ENCODE measurements around the gene ZNF280C. TPM values are rescaled to one million over a fixed set of nuclear protein-coding genes. Genes with fewer than 3 reads are reported as not detected.
A peak's percentile ranks its signal among the peaks of the same experiment; 100 is the strongest.

Gene ZNF280C
- total RNA-seq, 2 donors from 2014 or later = 4.1 to 6.7 TPM

GRCh38 chrX:130179579-130180215 lies 89.0 kb downstream of the ZNF280C start:
- peaks cover 39 to 43% of the 10 kb centered on the region in 2 donors for H3K4me1 Mint-ChIP-seq (ENCODE audit: low read depth in 2 of 2)
- peak overlapping the region; percentile 43 for H3K4me3 Mint-ChIP-seq
- H3K27ac Mint-ChIP-seq = peak overlapping the region; percentile 34 to 46

GRCh38 chrX:130179170-130179569 lies 89.5 kb downstream of the ZNF280C start:
- H3K4me1 Mint-ChIP-seq (ENCODE audit: low read depth in 2 of 2) = peaks cover 40 to 44% of the 10 kb centered on the region in 2 donors
- ATAC-seq (no peak), DNase-seq (ENCODE audit: low spot score) (no peak)
- H3K27me3 Mint-ChIP-seq = peaks cover 0 to 11% of the 10 kb centered on the region in 2 donors
- no peak overlapping the region for H3K4me3 Mint-ChIP-seq
- no peaks in the 10 kb centered on the region for H3K9me3 Mint-ChIP-seq
- H3K27ac Mint-ChIP-seq = peak overlapping the region; percentile 34 to 46
- H3K36me3 Mint-ChIP-seq = peaks cover 11% of the 10 kb centered on the region

More at GRCh38 chrX:130179579-130180215, 89.0 kb downstream of the ZNF280C start:
- DNase-seq (ENCODE audit: low spot score) (no peak), ATAC-seq (no peak)
- Mint-ChIP-seq H3K27me3 (peaks cover 0 to 11% of the 10 kb centered on the region in 2 donors), H3K9me3 (no peaks in the 10 kb centered on the region), H3K36me3 (peaks cover 11% of the 10 kb centered on the region)

GRCh38 chrX:130176942-130177341 lies 91.8 kb downstream of the ZNF280C start:
- Mint-ChIP-seq H3K27me3 (peaks cover 0 to 11% of the 10 kb centered on the region in 2 donors), H3K36me3 (peaks cover 11% of the 10 kb centered on the region), H3K4me3 (peak overlapping the region; percentile 61), H3K4me1 (ENCODE audit: low read depth in 2 of 2) (peaks cover 46 to 51% of the 10 kb centered on the region in 2 donors), H3K9me3 (no peaks in the 10 kb centered on the region), H3K27ac (peak overlapping the region; percentile 59 to 61)
- no peak for ATAC-seq
- DNase-seq (ENCODE audit: low spot score) = no peak

GRCh38 chrX:130176354-130176776 lies 92.3 kb downstream of the ZNF280C start:
- no peaks in the 10 kb centered on the region for H3K9me3 Mint-ChIP-seq
- peaks cover 11% of the 10 kb centered on the region for H3K36me3 Mint-ChIP-seq
- DNase-seq (ENCODE audit: low spot score) (no peak), ATAC-seq (no peak)
- peaks cover 46 to 51% of the 10 kb centered on the region in 2 donors for H3K4me1 Mint-ChIP-seq (ENCODE audit: low read depth in 2 of 2)
- H3K27me3 Mint-ChIP-seq = peaks cover 0 to 11% of the 10 kb centered on the region in 2 donors
- H3K27ac Mint-ChIP-seq = peak overlapping the region; percentile 59 to 61
- H3K4me3 Mint-ChIP-seq = peak overlapping the region; percentile 61

GRCh38 chrX:130174937-130175336 lies 93.8 kb downstream of the ZNF280C start:
- H3K27ac Mint-ChIP-seq = peak overlapping the region in 1 of 2 donors; percentile 96
- peaks cover 10% of the 10 kb centered on the region for H3K36me3 Mint-ChIP-seq
- no peak for ATAC-seq
- H3K4me3 Mint-ChIP-seq = peak overlapping the region; percentile 93
- H3K27me3 Mint-ChIP-seq = peaks cover 0 to 10% of the 10 kb centered on the region in 2 donors
- no peak for DNase-seq (ENCODE audit: low spot score)
- H3K4me1 Mint-ChIP-seq (ENCODE audit: low read depth in 2 of 2) = peaks cover 53 to 54% of the 10 kb centered on the region in 2 donors
- H3K9me3 Mint-ChIP-seq = no peaks in the 10 kb centered on the region

GRCh38 chrX:130174045-130174704 lies 94.5 kb downstream of the ZNF280C start:
- ATAC-seq (no peak), DNase-seq (ENCODE audit: low spot score) (no peak)
- peaks cover 47 to 48% of the 10 kb centered on the region in 2 donors for H3K4me1 Mint-ChIP-seq (ENCODE audit: low read depth in 2 of 2)
- H3K4me3 Mint-ChIP-seq = peak overlapping the region; percentile 93
- peaks cover 0 to 6% of the 10 kb centered on the region in 2 donors for H3K27me3 Mint-ChIP-seq
- H3K9me3 Mint-ChIP-seq = no peaks in the 10 kb centered on the region
- peak overlapping the region; percentile 96 for H3K27ac Mint-ChIP-seq
- H3K36me3 Mint-ChIP-seq = peaks cover 5% of the 10 kb centered on the region

GRCh38 chrX:130173190-130173895 lies 95.4 kb downstream of the ZNF280C start:
- DNase-seq (ENCODE audit: low spot score) = peak; percentile 84
- no peaks in the 10 kb centered on the region for H3K9me3 Mint-ChIP-seq
- peaks cover 5% of the 10 kb centered on the region for H3K36me3 Mint-ChIP-seq
- peak overlapping the region; percentile 93 for H3K4me3 Mint-ChIP-seq
- peak overlapping the region; percentile 96 for H3K27ac Mint-ChIP-seq
- ATAC-seq = peak; percentile 79 to 83
- H3K27me3 Mint-ChIP-seq = peaks cover 0 to 6% of the 10 kb centered on the region in 2 donors
- H3K4me1 Mint-ChIP-seq (ENCODE audit: low read depth in 2 of 2) = peaks cover 47 to 48% of the 10 kb centered on the region in 2 donors

GRCh38 chrX:130172127-130172845 lies 96.4 kb downstream of the ZNF280C start:
- ATAC-seq (no peak), DNase-seq (ENCODE audit: low spot score) (no peak)
- Mint-ChIP-seq H3K27ac (peak overlapping the region; percentile 96), H3K9me3 (no peaks in the 10 kb centered on the region), H3K27me3 (no peaks in the 10 kb centered on the region), H3K4me1 (ENCODE audit: low read depth in 2 of 2) (peaks cover 39 to 41% of the 10 kb centered on the region in 2 donors), H3K4me3 (peak overlapping the region; percentile 93), H3K36me3 (no peaks in the 10 kb centered on the region)

GRCh38 chrX:130171446-130172126 lies 97.1 kb downstream of the ZNF280C start, which contains the start of gene RAB33A:
Gene RAB33A (plus strand): TSS chrX:130171962. CDS start chrX:130172063, 101 bp downstream.
- Mint-ChIP-seq H3K27ac (peak within 1 kb of the TSS; percentile 96), H3K36me3 (no peaks in the 10 kb centered on the region), H3K27me3 (no peaks in the 10 kb centered on the region), H3K4me3 (peak within 1 kb of the TSS; percentile 93), H3K9me3 (no peaks in the 10 kb centered on the region), H3K4me1 (ENCODE audit: low read depth in 2 of 2) (peaks cover 37 to 43% of the 10 kb centered on the region in 2 donors)
- DNase-seq (ENCODE audit: low spot score) (peak; percentile 64), ATAC-seq (peak; percentile 55 to 56)

GRCh38 chrX:130170752-130171445 lies 97.8 kb downstream of the ZNF280C start:
- H3K27me3 Mint-ChIP-seq = peaks cover 0 to 3% of the 10 kb centered on the region in 2 donors

GRCh38 chrX:130167040-130167439 lies 101.7 kb downstream of the ZNF280C start:
- H3K27me3 Mint-ChIP-seq = peaks cover 0 to 3% of the 10 kb centered on the region in 2 donors
- H3K9me3 Mint-ChIP-seq = no peaks in the 10 kb centered on the region
- peaks cover 17 to 34% of the 10 kb centered on the region in 2 donors for H3K4me1 Mint-ChIP-seq (ENCODE audit: low read depth in 2 of 2)
- peak overlapping the region; percentile 93 to 95 for H3K27ac Mint-ChIP-seq
- no peak for ATAC-seq
- peak overlapping the region; percentile 97 for H3K4me3 Mint-ChIP-seq
- DNase-seq (ENCODE audit: low spot score) = no peak
- no peaks in the 10 kb centered on the region for H3K36me3 Mint-ChIP-seq

More at GRCh38 chrX:130170752-130171445, 97.8 kb downstream of the ZNF280C start:
- DNase-seq (ENCODE audit: low spot score) (peak; percentile 66), ATAC-seq (peak; percentile 78 to 82)
- Mint-ChIP-seq H3K36me3 (no peaks in the 10 kb centered on the region), H3K9me3 (no peaks in the 10 kb centered on the region), H3K27ac (peak overlapping the region; percentile 47 to 96), H3K4me1 (ENCODE audit: low read depth in 2 of 2) (peaks cover 35 to 42% of the 10 kb centered on the region in 2 donors), H3K4me3 (peak overlapping the region; percentile 93)

GRCh38 chrX:130166503-130166777 lies 102.3 kb downstream of the ZNF280C start:
- H3K27me3 Mint-ChIP-seq = peaks cover 0 to 3% of the 10 kb centered on the region in 2 donors
- H3K36me3 Mint-ChIP-seq = no peaks in the 10 kb centered on the region
- no peak for DNase-seq (ENCODE audit: low spot score)
- H3K9me3 Mint-ChIP-seq = no peaks in the 10 kb centered on the region
- H3K4me3 Mint-ChIP-seq = peak overlapping the region; percentile 97
- no peak for ATAC-seq
- H3K4me1 Mint-ChIP-seq (ENCODE audit: low read depth in 2 of 2) = peaks cover 19 to 35% of the 10 kb centered on the region in 2 donors
- peak overlapping the region; percentile 93 to 95 for H3K27ac Mint-ChIP-seq
